Activated T-helper 9 cell treated with anti-CD3 and anti-CD28 coated beads, Interleukin-2, amount 50 U/mL, for 16 hours (primary cell): Measurements from ENCODE around the gene NDUFC2.
"Not testable (repeated sequence)": the region's sequence is repeated elsewhere in the genome, so short reads cannot be mapped to it uniquely, and the experiment has no call there.

Source experiments
- DNase-seq: peaks from one replicate; pipeline ENCODE4 v3.0.0-alpha.2; 2020; ENCODE audit warnings: low read depth

NDUFC2 gene

GRCh38 chr11:78054971-78055370, 24.7 kb downstream of the NDUFC2 start:
- DNase-seq, result no peak

- no peak for DNase-seq
Measured at GRCh38 chr11:78050964-78051831, 28.5 kb downstream of the NDUFC2 start.

- no peak for DNase-seq
Measured at GRCh38 chr11:78049348-78049747, 30.3 kb downstream of the NDUFC2 start.

GRCh38 chr11:78048561-78048960, 31.1 kb downstream of the NDUFC2 start:
- no peak for DNase-seq

GRCh38 chr11:78046486-78046854, 33.2 kb downstream of the NDUFC2 start:
- no peak for DNase-seq

GRCh38 chr11:78045851-78046485, 33.7 kb downstream of the NDUFC2 start:
- DNase-seq, result peak; percentile 69

- no peak for DNase-seq
Measured at GRCh38 chr11:78044706-78045105, 35.0 kb downstream of the NDUFC2 start.

GRCh38 chr11:78041843-78042440, 37.7 kb downstream of the NDUFC2 start:
- no peak for DNase-seq

- not testable (repeated sequence) for DNase-seq
Measured at GRCh38 chr11:78041380-78041719, 38.3 kb downstream of the NDUFC2 start.

- no peak for DNase-seq
Measured at GRCh38 chr11:78040691-78041379, 38.8 kb downstream of the NDUFC2 start.

- no peak for DNase-seq
Measured at GRCh38 chr11:78039919-78040671, 39.6 kb downstream of the NDUFC2 start.

GRCh38 chr11:78039391-78039918, 40.2 kb downstream of the NDUFC2 start:
- no peak for DNase-seq

- DNase-seq, result no peak
Measured at GRCh38 chr11:78038697-78039313, 40.9 kb downstream of the NDUFC2 start.

GRCh38 chr11:78037825-78038620, 41.6 kb downstream of the NDUFC2 start:
- DNase-seq, result no peak

- DNase-seq, result no peak
Measured at GRCh38 chr11:78037056-78037455, 42.6 kb downstream of the NDUFC2 start.

- DNase-seq, result no peak
Measured at GRCh38 chr11:78036313-78036712, 43.3 kb downstream of the NDUFC2 start.

GRCh38 chr11:78034623-78035022, 45.0 kb downstream of the NDUFC2 start:
- no peak for DNase-seq

GRCh38 chr11:78033040-78033439, 46.6 kb downstream of the NDUFC2 start:
- no peak for DNase-seq

GRCh38 chr11:78032090-78032489, 47.6 kb downstream of the NDUFC2 start:
- no peak for DNase-seq

- no peak for DNase-seq
Measured at GRCh38 chr11:78031629-78032028, 48.0 kb downstream of the NDUFC2 start.
